ENCODE data around the gene PRRX2.
"Not testable (repeated sequence)": the region's sequence is repeated elsewhere in the genome, so short reads cannot be mapped to it uniquely, and the experiment has no call there.

GRCh38 chr9:129662239-129662638 is 3.2 kb upstream of the PRRX2 start:
- not testable (repeated sequence) for TF ChIP-seq FOXK2 (IDR thresholded peaks at IDR 0.05); FOXM1 (IDR thresholded peaks at IDR 0.05; ENCODE audit: borderline replicate concordance); ELF4 (IDR thresholded peaks at IDR 0.05); HDGF (IDR thresholded peaks at IDR 0.05; ENCODE audit: borderline replicate concordance); BHLHE40 (IDR thresholded peaks at IDR 0.05; ENCODE audit: borderline replicate concordance); PKNOX1 (IDR thresholded peaks at IDR 0.05); CTBP1 (IDR thresholded peaks at IDR 0.05; ENCODE audit: borderline replicate concordance); TARDBP (IDR thresholded peaks at IDR 0.05); FOXA1 (IDR thresholded peaks at IDR 0.05); ZNF384 (IDR thresholded peaks at IDR 0.05); L3MBTL2 (conservative IDR thresholded peaks at IDR 0.05); SP1 (IDR thresholded peaks at IDR 0.05)
